ENCODE results near the gene CLIP4. TPM values are rescaled to one million over a fixed set of nuclear protein-coding genes. Genes with fewer than 3 reads are reported as not detected.

The CLIP4 gene
- total RNA-seq, 4 donors from 2014 or later = 24.1 to 48.7 (median 40.1) TPM

DNA sequence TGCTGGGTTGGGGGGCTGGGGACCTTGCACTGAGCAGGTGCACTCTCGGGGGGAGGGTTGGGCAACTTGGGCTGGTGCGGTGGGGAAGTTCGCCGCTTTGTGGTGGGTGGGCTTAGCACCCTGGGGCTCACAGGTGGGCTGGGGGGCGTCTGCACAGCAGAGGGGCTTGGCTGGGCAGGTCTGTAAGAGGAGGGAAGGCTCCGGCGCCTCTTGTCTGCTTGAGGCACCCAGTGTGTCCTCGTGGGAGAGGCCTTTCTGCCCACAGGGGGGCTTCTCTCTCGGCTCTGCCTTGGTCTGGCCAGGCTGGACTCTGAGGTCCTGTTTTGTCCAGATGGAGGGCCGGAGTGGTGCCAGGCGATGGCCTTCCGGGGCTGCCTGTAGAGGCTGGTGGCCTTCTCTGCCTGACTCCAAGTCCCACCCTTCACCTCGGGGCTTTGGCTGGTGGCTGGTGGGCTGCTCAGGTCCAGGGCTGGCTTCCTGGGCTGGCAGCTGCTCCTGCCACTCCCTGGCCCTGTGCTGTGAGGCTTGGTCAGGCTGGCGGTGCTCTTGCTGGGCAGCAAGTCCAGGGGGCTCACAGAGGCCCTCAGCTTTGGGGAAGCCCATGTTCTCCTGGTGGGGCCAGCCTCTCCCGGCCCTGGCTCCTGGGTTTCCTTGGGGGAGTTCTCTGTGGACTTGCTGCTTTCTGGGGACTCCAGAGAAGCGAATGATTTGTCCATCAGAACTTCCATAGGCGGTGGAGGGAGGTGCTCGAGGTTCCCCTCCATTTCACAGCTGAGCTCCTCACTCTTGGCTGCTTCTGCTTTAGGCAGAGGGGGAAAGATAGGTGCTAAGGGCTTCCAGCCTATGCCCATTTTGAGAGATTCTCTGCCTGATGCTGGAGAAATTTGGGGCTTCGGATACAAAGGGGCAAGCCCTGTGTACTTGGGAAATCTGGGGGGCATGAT lies 43.9 kb upstream of the CLIP4 start:
- H3K4me3 ChIP-seq = no peak overlapping the region
- no peaks in the 10 kb centered on the region for H3K4me1 ChIP-seq
- intact Hi-C loops (cut with DNase I; ENCODE audit: low total_unique reads) = no loop called here
- no peaks in the 10 kb centered on the region for H3K9me3 ChIP-seq
- H3K27me3 ChIP-seq = no peaks in the 10 kb centered on the region
- H3K36me3 ChIP-seq = no peaks in the 10 kb centered on the region
- no peak for DNase-seq
- no peak overlapping the region for H3K27ac ChIP-seq
- no peak for TF ChIP-seq POLR2A (IDR thresholded peaks at IDR 0.05)
- TF ChIP-seq, protein P1, sequence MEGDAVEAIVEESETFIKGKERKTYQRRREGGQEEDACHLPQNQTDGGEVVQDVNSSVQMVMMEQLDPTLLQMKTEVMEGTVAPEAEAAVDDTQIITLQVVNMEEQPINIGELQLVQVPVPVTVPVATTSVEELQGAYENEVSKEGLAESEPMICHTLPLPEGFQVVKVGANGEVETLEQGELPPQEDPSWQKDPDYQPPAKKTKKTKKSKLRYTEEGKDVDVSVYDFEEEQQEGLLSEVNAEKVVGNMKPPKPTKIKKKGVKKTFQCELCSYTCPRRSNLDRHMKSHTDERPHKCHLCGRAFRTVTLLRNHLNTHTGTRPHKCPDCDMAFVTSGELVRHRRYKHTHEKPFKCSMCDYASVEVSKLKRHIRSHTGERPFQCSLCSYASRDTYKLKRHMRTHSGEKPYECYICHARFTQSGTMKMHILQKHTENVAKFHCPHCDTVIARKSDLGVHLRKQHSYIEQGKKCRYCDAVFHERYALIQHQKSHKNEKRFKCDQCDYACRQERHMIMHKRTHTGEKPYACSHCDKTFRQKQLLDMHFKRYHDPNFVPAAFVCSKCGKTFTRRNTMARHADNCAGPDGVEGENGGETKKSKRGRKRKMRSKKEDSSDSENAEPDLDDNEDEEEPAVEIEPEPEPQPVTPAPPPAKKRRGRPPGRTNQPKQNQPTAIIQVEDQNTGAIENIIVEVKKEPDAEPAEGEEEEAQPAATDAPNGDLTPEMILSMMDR (IDR thresholded peaks at IDR 0.05) = no peak

DNA sequence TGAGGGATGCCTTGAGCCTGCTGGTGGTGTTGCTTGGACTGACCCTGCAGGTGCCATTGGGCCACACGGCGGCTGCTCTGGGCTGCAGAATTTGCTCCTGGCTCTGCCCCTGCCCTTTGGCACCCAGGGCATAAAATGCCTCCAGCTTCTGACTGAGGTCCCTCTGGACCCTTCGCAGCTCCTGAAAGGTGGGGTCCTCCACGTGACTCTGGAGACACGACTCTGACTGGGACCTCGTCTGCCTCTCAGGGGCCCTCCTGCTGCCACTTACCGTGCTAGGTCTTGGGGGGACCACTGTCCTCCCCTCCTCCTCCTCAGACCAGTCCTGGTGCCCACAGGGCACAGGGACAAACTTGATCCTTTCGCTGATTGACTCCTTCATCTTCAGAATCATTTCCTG lies 43.0 kb upstream of the CLIP4 start:
- Histone ChIP-seq H3K27ac (no peak overlapping the region), H3K36me3 (no peaks in the 10 kb centered on the region), H3K4me3 (no peak overlapping the region), H3K27me3 (no peaks in the 10 kb centered on the region), H3K9me3 (no peaks in the 10 kb centered on the region), H3K4me1 (no peaks in the 10 kb centered on the region)
- intact Hi-C loops (cut with DNase I; ENCODE audit: low total_unique reads) = no loop called here
- DNase-seq = no peak
- TF ChIP-seq, protein P1 (IDR thresholded peaks at IDR 0.05) = no peak
- TF ChIP-seq POLR2A (IDR thresholded peaks at IDR 0.05) = no peak

DNA sequence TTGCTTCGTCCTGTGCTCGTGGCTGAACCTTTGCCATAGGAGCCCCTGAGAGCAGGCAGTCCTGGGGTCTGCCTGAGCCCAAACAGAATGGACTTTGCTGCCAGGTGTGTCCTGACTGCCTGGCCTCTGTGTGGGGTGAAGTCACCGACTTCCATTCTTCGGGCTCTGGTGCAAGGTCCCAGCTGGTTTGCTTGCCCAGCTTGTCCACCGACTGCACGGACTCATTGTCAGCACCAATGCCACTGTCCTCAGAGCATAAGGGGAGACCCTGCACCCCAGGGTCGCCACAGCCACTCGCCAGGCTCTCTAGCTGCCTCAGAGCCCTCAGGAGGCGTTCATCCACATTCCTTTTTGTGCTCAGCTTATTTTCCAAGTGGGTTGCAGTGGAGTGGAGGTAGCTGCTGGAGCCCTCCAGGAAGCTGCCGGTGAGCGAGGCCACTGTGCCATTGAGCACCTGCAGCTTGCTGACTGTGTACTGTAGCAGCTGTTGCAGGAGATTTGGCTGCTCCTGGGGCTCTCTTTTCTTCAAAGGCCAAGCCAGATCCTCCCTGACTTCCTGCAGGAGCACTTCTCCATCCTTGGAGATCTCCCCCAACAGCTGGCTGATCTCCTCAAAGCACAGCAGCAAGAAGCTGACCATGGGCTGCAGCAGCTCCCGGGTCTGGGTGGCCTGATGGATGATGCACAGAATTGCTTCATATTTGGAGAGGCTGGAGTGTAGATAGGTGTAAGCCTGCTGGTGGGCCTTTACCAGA lies 42.1 kb upstream of the CLIP4 start:
- H3K4me1 ChIP-seq = no peaks in the 10 kb centered on the region
- H3K36me3 ChIP-seq = no peaks in the 10 kb centered on the region
- no peaks in the 10 kb centered on the region for H3K9me3 ChIP-seq
- intact Hi-C loops (cut with DNase I; ENCODE audit: low total_unique reads) = no loop called here
- no peak overlapping the region for H3K4me3 ChIP-seq
- DNase-seq = no peak
- H3K27me3 ChIP-seq = no peaks in the 10 kb centered on the region
- TF ChIP-seq POLR2A (IDR thresholded peaks at IDR 0.05) = no peak
- TF ChIP-seq, protein P1 (IDR thresholded peaks at IDR 0.05) = no peak
- no peak overlapping the region for H3K27ac ChIP-seq

DNA sequence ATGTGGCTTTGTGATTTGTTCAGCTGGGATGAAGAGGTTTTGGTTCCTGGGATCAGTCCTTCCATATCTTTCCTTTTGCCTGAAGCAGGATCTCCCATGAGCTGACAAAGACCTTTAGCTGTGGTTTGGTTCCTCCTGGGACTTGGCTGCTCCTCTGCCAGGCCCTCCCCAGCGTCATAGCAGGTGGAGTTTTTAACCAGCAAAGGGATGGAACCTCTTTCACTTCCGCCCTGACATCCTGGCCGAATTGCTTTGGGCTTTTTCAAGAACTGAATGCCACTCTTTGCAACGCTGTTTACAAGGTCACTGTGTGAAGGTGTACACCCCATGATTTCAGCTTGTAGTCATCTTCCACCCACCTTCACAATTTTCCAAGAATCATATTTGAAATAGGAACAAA lies 41.3 kb upstream of the CLIP4 start:
- Histone ChIP-seq H3K27me3 (no peaks in the 10 kb centered on the region), H3K4me1 (no peaks in the 10 kb centered on the region), H3K4me3 (no peak overlapping the region), H3K36me3 (no peaks in the 10 kb centered on the region), H3K27ac (no peak overlapping the region), H3K9me3 (no peaks in the 10 kb centered on the region)
- intact Hi-C loops (cut with DNase I; ENCODE audit: low total_unique reads) = no loop called here
- TF ChIP-seq, protein P1 (IDR thresholded peaks at IDR 0.05) = no peak
- TF ChIP-seq POLR2A (IDR thresholded peaks at IDR 0.05) = no peak
- DNase-seq = no peak

DNA sequence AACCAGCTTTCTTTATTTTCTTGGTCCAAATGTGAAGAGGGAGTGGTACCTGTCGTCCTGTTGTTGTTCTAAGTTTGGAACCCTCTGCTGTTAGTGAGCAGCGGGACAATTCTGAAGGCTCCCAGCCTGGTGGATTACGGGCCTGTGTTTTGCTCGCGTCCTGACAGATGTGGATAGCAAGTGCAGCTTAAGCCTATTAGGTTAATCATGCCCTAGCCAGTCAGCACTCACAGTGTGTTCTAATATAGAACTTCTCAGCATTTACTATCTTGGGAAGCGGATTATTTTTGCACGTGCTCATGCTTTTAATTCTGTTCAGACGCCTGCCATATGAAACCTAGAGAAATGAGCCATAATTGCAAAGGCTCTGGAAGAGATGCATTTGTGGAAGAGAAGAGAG lies 40.8 kb upstream of the CLIP4 start, which contains the start of gene PCARE:
PCARE (minus strand) TSS at position 113 of the 400 bp plus-strand sequence. CDS start 262 bp downstream, outside the sequence.
- Histone ChIP-seq H3K4me3 (no peak within 1 kb of the TSS), H3K9me3 (no peaks in the 10 kb centered on the region), H3K27ac (no peak within 1 kb of the TSS), H3K4me1 (no peaks in the 10 kb centered on the region), H3K27me3 (no peaks in the 10 kb centered on the region), H3K36me3 (no peaks in the 10 kb centered on the region)
- TF ChIP-seq, protein P1 (IDR thresholded peaks at IDR 0.05) = no peak
- TF ChIP-seq POLR2A (IDR thresholded peaks at IDR 0.05) = no peak
- intact Hi-C loops (cut with DNase I; ENCODE audit: low total_unique reads) = no loop called here
- DNase-seq = no peak

Measured in uterus (tissue), 4 donors.